DOHH2 (cell line): ENCODE results near the gene PHYHIPL.

ENCODE experiments used
- H3F3A ChIP-seq: fragments of 200-600 bp; sonication (generic), shearing (Covaris generic); 2 replicates; pipeline ENCODE4 v1.6.0; 2016; ENCODE audit warnings: antibody characterized with exemption, mild to moderate bottlenecking; ENCODE audit not compliant: control insufficient read depth, insufficient read depth
- H3K27ac ChIP-seq: fragments of 200-600 bp; sonication (generic); 2 replicates; pipeline ENCODE4 v1.5.1; 2014; ENCODE audit warnings: low read depth, mild to moderate bottlenecking, low read length, moderate library complexity
- H3K27me3 ChIP-seq: fragments of 200-600 bp; sonication (generic); 2 replicates; pipeline ENCODE4 v1.6.1; 2014; ENCODE audit warnings: mild to moderate bottlenecking, low read length, mixed read lengths; ENCODE audit not compliant: control insufficient read depth
- H3K36me3 ChIP-seq: fragments of 200-600 bp; sonication (generic); 2 replicates; pipeline ENCODE4 v1.6.1; 2014; ENCODE audit warnings: mild to moderate bottlenecking, low read length, moderate library complexity, mixed read lengths; ENCODE audit not compliant: control insufficient read depth
- H3K4me1 ChIP-seq: fragments of 200-600 bp; sonication (generic); 2 replicates; pipeline ENCODE4 v1.6.1; 2014; ENCODE audit warnings: mild to moderate bottlenecking, low read length, mixed read lengths; ENCODE audit not compliant: control insufficient read depth
- H3K4me2 ChIP-seq: fragments of 200-600 bp; sonication (generic); 2 replicates; pipeline ENCODE4 v1.6.0; 2014; ENCODE audit warnings: mild to moderate bottlenecking, low read length, moderate library complexity
- H3K4me3 ChIP-seq: fragments of 200-600 bp; sonication (generic); 2 replicates; pipeline ENCODE4 v1.5.1; 2014; ENCODE audit warnings: mild to moderate bottlenecking, low read length, mixed read lengths
- H3K79me2 ChIP-seq: fragments of 200-600 bp; sonication (generic); 2 replicates; pipeline ENCODE4 v1.6.1; 2014; ENCODE audit warnings: mild to moderate bottlenecking, low read length, mixed read lengths; ENCODE audit not compliant: control insufficient read depth
- H3K9me2 ChIP-seq: fragments of 200-600 bp; sonication (generic); replicated peaks from 2 replicates; pipeline ENCODE4 v1.6.1; 2014; ENCODE audit warnings: mild to moderate bottlenecking, low read length, mixed read lengths; ENCODE audit not compliant: control insufficient read depth
- H3K9me3 ChIP-seq: fragments of 200-600 bp; sonication (generic); 2 replicates; pipeline ENCODE4 v1.6.1; 2014; ENCODE audit warnings: antibody characterized with exemption, low read length, mixed read lengths; ENCODE audit not compliant: control insufficient read depth, insufficient read depth
- H4K20me1 ChIP-seq: fragments of 200-600 bp; sonication (generic); 2 replicates; pipeline ENCODE4 v1.6.0; 2014; ENCODE audit warnings: low read depth, mild to moderate bottlenecking, antibody characterized with exemption, low read length, moderate library complexity; ENCODE audit not compliant: control insufficient read depth, insufficient read depth
- CTCF ChIP-seq: fragments of 200-600 bp; sonication (generic); IDR thresholded peaks from one replicate; pipeline ENCODE4 v1.5.1; 2014; ENCODE audit warnings: antibody characterized with exemption, mild to moderate bottlenecking, low read depth, low read length; ENCODE audit not compliant: poor library complexity, severe bottlenecking
- EZH2phosphoT487 ChIP-seq: fragments of 200-600 bp; sonication (generic); IDR thresholded peaks from 2 replicates; pipeline ENCODE4 v1.6.1; 2017; ENCODE audit warnings: borderline replicate concordance, mild to moderate bottlenecking, antibody characterized with exemption, low read length, moderate library complexity, mixed read lengths

PHYHIPL gene

GRCh38 chr10:59285073-59285472 lies 108.6 kb downstream of the PHYHIPL start:
- TF ChIP-seq EZH2phosphoT487 = no peak
- TF ChIP-seq CTCF = no peak
- Histone ChIP-seq H3K4me3 (no peak overlapping the region), H3K27ac (no peak overlapping the region), H3K9me3 (no peaks in the 10 kb centered on the region), H3K9me2 (no peaks in the 10 kb centered on the region), H3K27me3 (no peaks in the 10 kb centered on the region), H3K4me2 (no peak overlapping the region), H3K79me2 (no peaks in the 10 kb centered on the region), H3F3A (no peaks in the 10 kb centered on the region), H3K4me1 (no peaks in the 10 kb centered on the region), H4K20me1 (no peaks in the 10 kb centered on the region), H3K36me3 (no peaks in the 10 kb centered on the region)

- TF ChIP-seq CTCF (no peak), EZH2phosphoT487 (no peak)
- no peaks in the 10 kb centered on the region for H3K36me3 ChIP-seq
- no peaks in the 10 kb centered on the region for H3F3A ChIP-seq
- no peak overlapping the region for H3K27ac ChIP-seq
- no peaks in the 10 kb centered on the region for H3K9me2 ChIP-seq
- no peaks in the 10 kb centered on the region for H3K27me3 ChIP-seq
- H3K4me1 ChIP-seq = no peaks in the 10 kb centered on the region
- H3K4me3 ChIP-seq = no peak overlapping the region
- no peak overlapping the region for H3K4me2 ChIP-seq
- no peaks in the 10 kb centered on the region for H3K79me2 ChIP-seq
- H4K20me1 ChIP-seq = no peaks in the 10 kb centered on the region
- no peaks in the 10 kb centered on the region for H3K9me3 ChIP-seq
Measured at GRCh38 chr10:59285848-59286247, 109.4 kb downstream of the PHYHIPL start.

DNA sequence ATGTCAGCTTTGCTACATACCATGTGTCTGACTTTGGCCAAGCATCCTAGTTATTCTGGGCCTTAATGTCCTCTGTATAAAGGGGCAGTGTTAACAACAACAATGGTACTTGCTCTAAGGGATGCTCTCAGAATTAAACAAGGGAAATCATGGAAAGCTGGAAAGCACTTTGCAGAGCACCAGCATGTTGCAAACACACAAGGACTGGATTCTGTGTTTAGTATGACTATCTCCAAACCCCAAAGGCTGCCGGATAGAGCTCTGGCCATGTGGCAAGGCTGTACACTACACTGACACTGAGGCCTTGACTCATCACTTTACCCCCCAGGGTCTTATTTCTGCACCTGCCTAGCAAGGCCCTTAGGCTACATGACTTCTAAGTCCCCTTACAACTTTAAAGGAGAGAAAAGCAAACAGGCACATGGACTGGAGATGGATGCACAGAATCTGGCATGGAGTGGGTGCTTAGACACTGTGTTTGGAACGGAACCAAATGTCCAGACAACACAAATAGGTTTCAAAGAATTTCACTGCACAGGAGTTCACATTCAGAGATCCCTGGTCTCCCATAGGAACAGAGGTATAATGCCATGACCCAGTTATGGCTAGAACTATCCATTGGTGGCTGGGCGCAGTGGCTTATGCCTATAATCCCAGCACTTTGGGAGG lies 111.3 kb downstream of the PHYHIPL start:
- Histone ChIP-seq H3K27ac (no peak overlapping the region), H3K36me3 (no peaks in the 10 kb centered on the region), H3K27me3 (no peaks in the 10 kb centered on the region), H3K9me3 (no peaks in the 10 kb centered on the region), H3F3A (no peaks in the 10 kb centered on the region), H4K20me1 (no peaks in the 10 kb centered on the region), H3K9me2 (no peaks in the 10 kb centered on the region), H3K4me3 (no peak overlapping the region), H3K79me2 (no peaks in the 10 kb centered on the region), H3K4me1 (no peaks in the 10 kb centered on the region), H3K4me2 (no peak overlapping the region)
- TF ChIP-seq CTCF (no peak), EZH2phosphoT487 (no peak)
